HepG2 (cell line): ENCODE data around the gene PLEKHA5. TPM values are rescaled to one million over a fixed set of nuclear protein-coding genes. Genes with fewer than 3 reads are reported as not detected.

Source experiments
- ATAC-seq: fragments of 200-7000 bp; cut with Tn5 transposase; 3 replicates; pipeline ENCODE4 v1.9.1; 2020; ENCODE audit warnings: mild to moderate bottlenecking, moderate library complexity
- BruUV-seq: library from RNA; stranded (reverse); fragments of 400-500 nt; replicated peaks from 2 replicates; lab custom pipeline; 2021; lab: Mats Ljungman, UMichigan
- CTCF ChIA-PET: fragments of 300-600 bp; formaldehyde crosslinking; extraction: SDS; loops from one replicate; lab custom pipeline; 2021; ENCODE audit warnings: low total read pairs, inconsistent platforms, low intra/inter-chr PET ratio; lab: Yijun Ruan, JAX
- POLR2A ChIA-PET: fragments of 350-600 bp; sonication (Branson Sonifier 250); formaldehyde crosslinking; loops from one replicate; lab custom pipeline; 2020; ENCODE audit warnings: antibody characterized with exemption, inconsistent platforms; lab: Yijun Ruan, JAX
- DNase-seq: peaks from one replicate; pipeline ENCODE4 v3.0.0-alpha.2; 2015; ENCODE audit warnings: low spot score
- FAIRE-seq: peaks from 3 replicates; lab custom pipeline; 2011; peaks lifted over from hg19 to GRCh38; lab: Jason Lieb, UNC
- H2AFZ ChIP-seq: one replicate; pipeline ENCODE4 v1.6.1; 2011; ENCODE audit warnings: low read length, inconsistent platforms
- H3K27ac ChIP-seq: fragments of 300-600 bp; 3 replicates; pipeline ENCODE4 v1.8.0; 2011; ENCODE audit warnings: mixed run types, mild to moderate bottlenecking, mixed read lengths, low read length, inconsistent platforms; ENCODE audit not compliant: insufficient read depth; ENCODE audit errors: extremely low read length
- H3K27me3 ChIP-seq, 2 experiments: fragments of 200-600 bp in 1 of 2; 2 replicates in 1 of 2; 3 replicates in 1 of 2; pipeline versions ENCODE4 v1.6.0 to v1.8.0; 2011; ENCODE audit warnings: low read length in 2 of 2, mild to moderate bottlenecking in 2 of 2, moderate library complexity in 2 of 2, inconsistent platforms in 1 of 2; ENCODE audit not compliant: insufficient read depth in 2 of 2, control insufficient read depth in 1 of 2
- H3K36me3 ChIP-seq, 2 experiments: fragments of 200-600 bp in 1 of 2; replicated peaks in 1 of 2; 2 replicates in 1 of 2; 3 replicates in 1 of 2; pipeline versions ENCODE4 v1.5.1 to v1.8.0; 2011; ENCODE audit warnings: low read length in 2 of 2, inconsistent platforms in 1 of 2; ENCODE audit not compliant: insufficient read depth in 2 of 2, control insufficient read depth in 1 of 2
- H3K4me1 ChIP-seq: 2 replicates; pipeline ENCODE4 v1.5.1; 2012; ENCODE audit warnings: low read length, inconsistent platforms; ENCODE audit not compliant: insufficient read depth
- H3K4me2 ChIP-seq: 2 replicates; pipeline ENCODE4 v1.6.0; 2011; ENCODE audit warnings: low read depth, low read length, inconsistent platforms
- H3K4me3 ChIP-seq, 3 experiments: fragments of 200-600 bp in 1 of 3; sonication (generic), shearing (Covaris generic) in 1 of 3; replicated peaks in 1 of 3; 2 replicates each; pipeline ENCODE4 v1.5.1; 2011 to 2016; ENCODE audit warnings: low read length in 3 of 3, inconsistent platforms in 2 of 3, low read depth in 2 of 3, mild to moderate bottlenecking in 2 of 3, control low read depth in 1 of 3, mixed read lengths in 1 of 3; ENCODE audit not compliant: insufficient read depth in 1 of 3
- H3K79me2 ChIP-seq: one replicate; pipeline ENCODE4 v1.6.1; 2011; ENCODE audit warnings: low read length, inconsistent platforms; ENCODE audit not compliant: insufficient read depth
- H3K9ac ChIP-seq: 2 replicates; pipeline ENCODE4 v1.6.0; 2011; ENCODE audit warnings: mild to moderate bottlenecking, low read depth, low read length, inconsistent platforms; ENCODE audit not compliant: insufficient read depth
- H3K9me3 ChIP-seq: 2 replicates; pipeline ENCODE4 v1.5.1; 2012; ENCODE audit warnings: mild to moderate bottlenecking, low read length
- H4K20me1 ChIP-seq: 2 replicates; pipeline ENCODE4 v1.6.0; 2011; ENCODE audit warnings: inconsistent platforms, mild to moderate bottlenecking, low read length, moderate library complexity; ENCODE audit not compliant: insufficient read depth
- FOXK2 ChIP-seq: fragments of 450-650 bp; IDR thresholded peaks from 2 replicates; pipeline ENCODE4 v1.6.1; 2016
- HDAC6 ChIP-seq: fragments of 200-600 bp; sonication (generic); IDR thresholded peaks from 2 replicates; pipeline ENCODE4 v1.7.0; 2017; ENCODE audit warnings: mild to moderate bottlenecking, antibody characterized with exemption, low read length, low read depth
- HNRNPL ChIP-seq: fragments of 200-400 bp; formaldehyde crosslinking; IDR thresholded peaks from 2 replicates; pipeline ENCODE4 v1.6.1; 2017; ENCODE audit warnings: mild to moderate bottlenecking, low read depth, low read length
- ISX ChIP-seq: sonication (generic); formaldehyde crosslinking; conservative IDR thresholded peaks from 2 replicates; pipeline ENCODE4 v1.5.0; 2020; ENCODE audit warnings: missing genetic modification reagents
- KDM4B ChIP-seq: sonication (generic); formaldehyde crosslinking; IDR thresholded peaks from 2 replicates; pipeline ENCODE4 v1.4.0; 2020; ENCODE audit warnings: missing genetic modification reagents
- RFX3 ChIP-seq: IDR thresholded peaks from 2 replicates; pipeline ENCODE4 v1.6.1; 2016; ENCODE audit warnings: missing biosample characterization, missing genetic modification reagents
- ZNF10 ChIP-seq: sonication (generic); formaldehyde crosslinking; IDR thresholded peaks from 2 replicates; pipeline ENCODE4 v1.4.0; 2020; ENCODE audit warnings: mild to moderate bottlenecking, low read depth, missing genetic modification reagents, borderline replicate concordance
- ZNF17 ChIP-seq: sonication (generic); formaldehyde crosslinking; IDR thresholded peaks from 2 replicates; pipeline ENCODE4 v1.5.0; 2020; ENCODE audit warnings: mild to moderate bottlenecking, missing genetic modification reagents
- ZNF3 ChIP-seq: IDR thresholded peaks from 2 replicates; pipeline ENCODE4 v1.7.0; 2017; ENCODE audit warnings: inconsistent platforms
- ZNF773 ChIP-seq: sonication (generic); formaldehyde crosslinking; IDR thresholded peaks from 2 replicates; pipeline ENCODE4 v1.4.0; 2020; ENCODE audit warnings: missing genetic modification reagents, borderline replicate concordance
- WGBS: methylation state at CpG from one replicate; pipeline ENCODE4 v1.1.6; 2017; ENCODE audit warnings: low lambda C conversion rate; 5-methylcytosine and 5-hydroxymethylcytosine counted together
- in situ Hi-C: cut with HindIII; loops from 2 replicates; pipeline ENCODE4 v1.10.0; 2017; ENCODE audit warnings: low pct_unique_long_range_greater_than_20kb; ENCODE audit not compliant: extremely low pct_ligation_motif_present
- intact Hi-C: fragments of 100-400 bp; cut with micrococcal nuclease; formaldehyde crosslinking; loops from one replicate; pipeline ENCODE4 v1.10.0; 2022; ENCODE audit not compliant: unreplicated experiment
- polyA plus RNA-seq, 8 experiments: library from polyadenylated mRNA; depleted of rRNA in 3 of 8; stranded (reverse) in 7 of 8; unstranded in 1 of 8; fragments of >200 nt; fragmentation: Illumina TruSeq in 4 of 8; extraction: Trizol in 4 of 8; gene quantifications; 2 replicates each; pipeline versions ENCODE4 v1.2.1 to v1.2.3, GENCODE V29; 2011 to 2016; ENCODE audit warnings: low read depth in 4 of 8, missing spikeins in 1 of 8, mixed read lengths in 1 of 8; ENCODE audit not compliant: insufficient read depth in 1 of 8
- total RNA-seq, 5 experiments: library from RNA; depleted of rRNA; stranded (reverse); fragments of >200 nt; fragmentation: Illumina TruSeq; extraction: Trizol; gene quantifications; 2 replicates each; pipeline ENCODE4 v1.2.3, GENCODE V29; 2016; ENCODE audit warnings: low read depth in 1 of 5

The PLEKHA5 gene
- total and polyA plus RNA-seq, 2 of the 13 experiments (the other 11 are each of a cell fraction or from before 2014, with no cell fraction given): 4.2 to 15.4 TPM

DNA sequence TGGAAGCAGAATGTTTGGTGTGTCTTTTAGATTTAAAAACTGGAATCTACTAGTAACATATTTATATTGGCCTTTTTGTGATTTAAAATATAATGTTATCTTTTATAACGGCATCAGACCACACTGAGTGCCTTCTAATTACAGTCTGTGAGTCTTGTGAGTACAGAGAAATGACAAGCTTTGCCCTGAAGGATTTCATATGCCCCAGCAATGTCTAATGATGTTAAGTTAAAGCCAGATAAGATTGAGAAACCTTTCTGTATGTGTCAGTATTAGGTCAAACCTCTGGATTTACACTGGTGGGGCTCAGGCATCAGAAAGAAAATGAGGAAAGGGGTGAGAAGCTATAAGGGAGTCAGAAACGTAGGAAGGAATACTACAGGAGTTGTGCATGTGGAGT, 25.2 kb downstream of the PLEKHA5 start:
- no peak overlapping the region for H3K4me2 ChIP-seq
- H3K9ac ChIP-seq: no peak overlapping the region
- H3K9me3 ChIP-seq: no peaks in the 10 kb centered on the region
- no peak for DNase-seq
- BruUV-seq: no TSS peak
- H3K79me2 ChIP-seq: peaks cover 3% of the 10 kb centered on the region
- TF ChIP-seq ZNF10 (CRISPR knock-in tag) (no peak), RFX3 (CRISPR knock-in tag) (no peak)
- H3K4me3 ChIP-seq: no peak overlapping the region
- H2AFZ ChIP-seq: no peak overlapping the region
- FAIRE-seq: no peak
- no peak overlapping the region for H3K27ac ChIP-seq
- ChIA-PET POLR2A (interaction anchor here (0.6 kb wide), 1 partner anchor 58 kb away, joined by 3 read pairs; no protein-coding TSS in a partner anchor), CTCF (no interaction called here)
- intact Hi-C loops: no loop called here
- H3K4me1 ChIP-seq: 0 out of 2 replicates have a peak, but pooled peaks cover 6% of the 10 kb centered on the region
- no peaks in the 10 kb centered on the region for H4K20me1 ChIP-seq
- in situ Hi-C loops: no loop called here
- 45% methylated on average over 2 of the region's 2 CpGs for WGBS
- ATAC-seq: no peak
- H3K27me3 ChIP-seq: no peaks in the 10 kb centered on the region
- 0 out of 5 replicates have a peak, but pooled peaks cover 0 to 2% of the 10 kb centered on the region in 2 experiments for H3K36me3 ChIP-seq

DNA sequence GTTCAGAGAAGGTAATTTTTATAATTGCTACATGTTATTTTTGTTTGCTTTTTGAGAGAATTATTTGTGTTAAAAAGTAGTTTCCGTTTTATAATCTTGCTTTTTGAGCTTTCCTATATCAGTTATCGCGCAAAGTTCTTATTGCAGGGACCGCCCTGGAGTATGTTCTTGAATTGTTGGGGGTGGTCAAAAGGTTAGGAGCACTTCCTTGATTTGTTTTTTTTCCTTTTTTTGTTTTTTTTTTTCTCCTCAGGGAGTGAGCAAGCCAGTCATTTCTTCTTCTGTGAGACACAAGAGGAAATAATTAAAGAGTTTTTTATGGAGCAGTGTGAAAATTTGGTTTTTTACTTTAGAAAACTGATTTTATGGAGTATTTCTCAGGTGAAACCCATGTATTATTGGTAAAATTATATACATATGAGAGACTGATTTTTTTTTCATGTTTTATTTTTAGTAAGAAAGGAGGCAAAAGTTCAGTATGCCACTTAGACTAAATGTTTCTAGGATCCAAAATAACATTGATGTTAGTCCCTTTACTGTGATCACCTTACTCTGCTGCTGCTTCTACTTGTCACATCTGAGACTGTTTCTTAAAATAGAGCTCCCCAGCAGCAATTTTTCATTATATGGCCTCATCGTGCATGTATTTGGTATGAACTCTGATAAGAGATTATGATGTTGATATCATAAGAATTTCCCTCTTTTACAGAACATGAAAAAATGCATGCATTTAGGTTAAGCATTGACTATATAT, 26.6 kb downstream of the PLEKHA5 start:
- Histone ChIP-seq H2AFZ (no peak overlapping the region), H3K27me3 (no peaks in the 10 kb centered on the region), H3K4me2 (no peak overlapping the region), H3K4me1 (0 out of 2 replicates have a peak, but pooled peaks cover 6% of the 10 kb centered on the region), H3K79me2 (peaks cover 4% of the 10 kb centered on the region), H4K20me1 (no peaks in the 10 kb centered on the region), H3K36me3 (no peaks in the 10 kb centered on the region), H3K9me3 (no peaks in the 10 kb centered on the region), H3K4me3 (no peak overlapping the region)
- DNase-seq (no peak), FAIRE-seq (no peak), ATAC-seq (no peak)
- in situ Hi-C loops: no loop called here
- 98% methylated on average over 5 of the region's 5 CpGs for WGBS
- BruUV-seq: no TSS peak
- intact Hi-C loops: no loop called here
- POLR2A ChIA-PET: no interaction called here
- TF ChIP-seq ZNF17 (CRISPR knock-in tag) (no peak), ZNF773 (CRISPR knock-in tag) (no peak), ZNF3 (CRISPR knock-in tag) (no peak), ISX (CRISPR knock-in tag) (no peak), HDAC6 (no peak), HNRNPL (no peak), RFX3 (CRISPR knock-in tag) (no peak), FOXK2 (no peak), KDM4B (CRISPR knock-in tag) (no peak)
- TF ChIP-seq, all 625 proteins: peak for 0
- Histone ChIP-seq H3K27ac (no peak overlapping the region), H3K9ac (no peak overlapping the region)
- CTCF ChIA-PET: no interaction called here
